Astrocyte of the hippocampus (primary cell): ENCODE data around the gene ZNF816.
"Not testable (repeated sequence)": the region's sequence is repeated elsewhere in the genome, so short reads cannot be mapped to it uniquely, and the experiment has no call there.

Experiments used
- DNase-seq: peaks from one replicate; pipeline ENCODE4 v3.0.0; 2011; ENCODE audit warnings: low read depth, low spot score

The ZNF816 gene

GRCh38 chr19:52959613-52960295, 2.9 kb downstream of the ZNF816 start:
- DNase-seq = no peak

DNA sequence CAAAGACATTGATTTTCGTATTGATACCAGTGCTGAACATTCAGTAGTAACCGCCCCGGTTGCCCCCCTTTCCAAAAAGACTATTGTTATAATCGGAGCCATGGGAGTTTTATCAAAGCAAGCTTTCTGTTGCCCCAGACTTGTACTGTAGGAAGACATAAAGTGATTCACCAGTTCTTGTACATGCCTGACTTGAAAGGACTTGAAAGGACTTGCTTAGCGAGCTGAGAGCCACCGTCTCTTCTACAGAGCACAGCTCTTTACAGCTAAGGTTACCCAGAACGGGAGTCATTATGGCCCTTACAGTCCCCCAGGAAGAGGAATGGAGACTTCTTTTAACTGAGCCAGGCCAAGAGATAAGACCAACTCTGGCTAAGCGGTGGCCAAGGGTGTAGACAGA, 5.1 kb downstream of the ZNF816 start:
- no peak for DNase-seq

DNA sequence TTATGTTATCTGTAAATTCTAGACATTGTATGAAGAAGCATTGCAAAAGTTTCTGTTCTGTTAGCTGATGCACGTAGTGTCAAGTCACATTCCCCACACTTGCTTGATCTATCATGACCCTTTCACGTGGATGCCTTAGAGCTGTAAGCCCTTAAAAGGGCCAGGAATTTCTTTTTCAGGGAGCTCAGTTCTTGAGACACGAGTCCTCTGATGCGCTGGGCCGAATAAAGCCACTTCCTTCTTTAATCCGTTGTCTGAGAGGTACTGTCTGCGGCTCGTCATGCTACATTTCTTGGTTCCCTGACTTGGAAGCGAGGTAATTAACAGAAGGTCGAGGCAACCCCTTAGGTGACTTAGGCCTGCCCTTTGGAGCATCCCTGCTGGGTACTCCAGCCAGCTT, 5.8 kb downstream of the ZNF816 start:
- no peak for DNase-seq

- no peak for DNase-seq
Observed at GRCh38 chr19:52949422-52949821, 13.3 kb downstream of the ZNF816 start.

GRCh38 chr19:52948025-52948770, 14.5 kb downstream of the ZNF816 start:
- no peak for DNase-seq

DNA sequence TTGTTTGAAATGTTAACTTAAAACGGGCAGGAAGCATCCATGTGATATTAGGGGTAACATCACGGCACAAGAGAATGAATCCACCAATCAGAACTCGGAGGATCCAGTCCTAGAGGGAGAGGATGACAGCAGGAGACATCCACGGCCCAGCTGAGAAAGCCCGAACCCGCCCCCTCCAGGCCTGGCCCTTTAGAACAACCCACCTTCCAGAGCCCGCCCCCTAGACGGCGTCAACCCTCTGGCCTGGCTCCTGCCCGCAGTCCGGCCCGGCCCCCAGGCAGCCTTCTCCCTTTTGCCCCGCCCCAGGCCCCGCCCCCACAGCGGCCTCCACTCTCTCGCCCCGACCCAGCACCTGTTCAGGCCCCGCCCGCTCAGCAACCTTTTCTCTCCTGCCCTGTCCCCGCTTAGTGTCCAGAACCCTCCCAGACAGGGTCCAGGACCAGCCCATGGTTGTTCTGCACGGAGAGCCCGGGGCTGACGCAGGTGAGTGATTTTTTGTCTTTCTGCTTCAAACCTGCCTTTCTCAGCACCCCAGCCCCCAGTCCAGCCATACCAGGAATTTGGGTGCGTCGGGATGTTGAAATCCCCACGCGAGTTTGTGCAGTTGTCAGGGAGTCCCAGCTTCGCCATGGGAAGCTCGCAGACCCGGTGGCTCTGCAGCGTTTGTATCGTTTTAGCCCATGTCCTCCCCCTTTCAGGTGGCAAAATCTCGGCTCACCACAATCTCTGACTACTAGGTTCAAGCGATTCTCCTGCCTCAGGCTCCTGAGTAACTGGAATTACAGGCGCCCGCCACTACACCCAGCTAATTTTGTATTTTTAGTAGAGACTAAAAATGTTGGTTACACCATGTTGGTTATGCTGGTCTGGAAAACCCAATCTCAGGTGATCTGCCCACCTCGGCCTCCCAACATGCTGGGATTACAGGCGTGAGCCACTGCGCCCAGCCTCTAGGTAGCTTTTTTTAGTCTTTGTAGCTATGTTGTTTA, 16.1 kb downstream of the ZNF816 start:
- DNase-seq = peak; percentile 17

DNA sequence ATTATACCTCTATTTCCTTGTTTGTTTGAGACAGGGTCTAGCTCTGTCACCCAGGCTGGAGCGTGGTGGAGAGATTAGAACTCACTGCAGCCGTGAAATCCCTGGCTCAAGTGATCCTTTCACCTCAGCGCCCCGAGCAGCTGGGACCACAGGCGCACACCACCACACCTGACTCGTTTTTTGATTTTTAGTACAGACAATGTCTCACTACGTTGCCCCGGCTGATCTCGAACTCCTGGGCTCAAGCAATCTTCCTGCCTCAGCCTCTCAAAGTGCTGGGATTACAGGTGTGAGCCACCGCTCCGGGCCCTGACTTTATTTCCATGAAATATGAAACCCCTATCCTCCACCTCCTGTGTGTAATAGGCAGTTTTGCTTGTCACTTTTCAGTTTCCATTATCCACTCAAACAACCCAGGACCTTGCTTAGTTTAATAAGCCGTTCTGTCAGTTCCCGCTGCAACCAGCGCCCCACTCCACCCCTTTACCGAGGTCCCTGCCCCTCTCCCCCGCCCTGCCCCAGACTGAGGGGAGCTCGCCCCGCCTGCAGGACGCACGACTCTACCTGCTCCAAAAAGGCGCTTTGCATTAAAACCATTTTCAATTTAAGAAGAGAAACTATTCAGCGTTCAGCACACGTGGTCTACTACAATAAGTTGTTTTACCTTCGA, 16.9 kb downstream of the ZNF816 start:
- no peak for DNase-seq

GRCh38 chr19:52944703-52945493, 17.8 kb downstream of the ZNF816 start:
- DNase-seq = not testable (repeated sequence)

GRCh38 chr19:52943884-52944643, 18.6 kb downstream of the ZNF816 start:
- no peak for DNase-seq

DNA sequence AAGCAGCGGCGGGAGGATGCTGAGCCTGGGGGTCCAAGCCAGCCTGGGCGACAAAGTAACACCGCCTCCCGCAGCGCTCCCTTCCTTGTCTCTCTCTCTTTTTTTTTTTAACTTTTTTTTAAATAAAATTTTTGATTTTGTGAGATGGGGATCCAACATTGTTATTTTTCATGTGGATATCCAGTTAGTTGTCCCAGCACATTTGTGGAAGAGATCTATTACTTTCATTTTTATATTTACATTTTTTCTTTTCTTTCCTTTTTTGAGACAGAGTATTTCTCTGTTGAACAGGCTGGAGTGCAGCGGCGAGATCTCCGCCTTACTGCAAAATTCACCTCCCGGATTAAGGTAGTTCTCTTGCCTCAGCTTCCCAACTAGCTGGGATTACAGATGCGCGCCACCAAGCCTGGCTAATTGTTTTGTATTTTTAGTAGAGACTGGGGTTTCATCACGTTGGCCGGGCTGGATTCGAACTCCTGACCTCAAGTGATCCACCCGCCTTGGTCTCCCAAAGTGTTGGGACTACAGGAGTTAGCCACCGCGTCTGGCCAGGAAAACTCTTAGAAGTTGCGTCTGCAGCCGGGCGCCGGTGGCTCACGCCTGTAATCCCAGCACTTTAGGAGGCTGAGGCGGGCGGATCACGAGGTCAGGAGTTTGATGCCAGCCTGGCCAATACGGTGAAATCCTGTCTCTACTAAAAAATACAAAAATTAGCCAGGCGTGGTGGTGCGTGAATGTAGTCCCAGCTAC, 19.4 kb downstream of the ZNF816 start:
- no peak for DNase-seq

DNA sequence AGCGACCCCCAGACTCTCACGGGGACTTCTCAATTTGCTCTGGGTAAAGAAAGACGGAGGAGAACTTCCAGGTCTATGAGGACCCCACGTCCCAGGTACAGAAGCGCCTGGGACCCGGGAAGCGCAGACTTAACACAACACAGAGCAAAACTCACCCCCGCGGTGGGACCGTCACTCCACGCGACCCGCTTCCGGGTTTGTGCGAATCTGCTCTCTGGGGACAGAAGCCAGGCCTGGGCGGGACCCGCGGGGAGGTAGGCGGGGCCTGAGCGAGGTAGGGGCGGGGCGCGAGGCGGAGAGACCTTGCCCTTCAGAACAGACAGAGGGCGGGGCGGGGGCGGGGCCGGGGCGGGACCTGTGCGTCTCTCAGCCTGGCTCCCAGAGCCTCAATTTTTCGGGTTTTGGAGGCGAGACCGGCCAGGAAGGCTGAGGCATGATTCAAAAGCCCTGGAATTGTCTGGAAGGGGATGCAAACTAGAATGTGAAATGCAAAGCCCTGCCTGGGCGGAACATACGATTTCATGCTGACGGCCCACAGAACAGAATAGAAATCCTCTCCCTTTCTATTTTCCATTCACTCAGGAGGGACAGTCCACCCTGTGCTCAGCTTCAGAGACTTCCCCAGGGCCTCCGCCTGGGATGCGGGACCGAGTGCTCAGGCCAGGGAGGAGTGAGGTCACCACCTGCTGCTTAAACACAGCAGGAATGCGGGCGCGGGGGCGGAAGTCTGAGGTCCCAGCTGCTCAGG, 20.1 kb downstream of the ZNF816 start:
- peak; percentile 92 for DNase-seq

DNA sequence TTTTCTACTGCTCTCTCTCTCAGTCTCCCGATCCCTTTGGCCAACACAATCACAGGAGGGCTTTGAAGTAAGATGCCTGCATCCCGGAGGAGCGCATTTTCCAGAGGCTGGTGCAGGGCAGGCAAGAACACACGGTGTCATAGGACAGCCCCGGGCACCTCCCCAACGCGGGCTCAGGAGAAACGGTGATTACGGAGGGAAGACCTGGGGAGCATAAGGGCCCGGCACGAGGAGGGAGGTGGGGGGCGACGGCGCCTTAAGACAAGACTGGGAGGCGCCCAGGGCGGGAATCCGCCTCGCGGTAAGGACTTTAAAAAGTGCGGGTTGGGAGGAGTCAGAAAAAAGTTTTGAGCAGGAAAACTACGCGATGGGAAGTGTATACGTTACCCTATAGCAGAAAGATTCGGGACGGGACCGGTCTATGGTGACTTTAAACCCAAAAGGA, 20.7 kb downstream of the ZNF816 start:
- peak; percentile 48 for DNase-seq

GRCh38 chr19:52941523-52941922, 21.2 kb downstream of the ZNF816 start:
- DNase-seq = not testable (repeated sequence)

DNA sequence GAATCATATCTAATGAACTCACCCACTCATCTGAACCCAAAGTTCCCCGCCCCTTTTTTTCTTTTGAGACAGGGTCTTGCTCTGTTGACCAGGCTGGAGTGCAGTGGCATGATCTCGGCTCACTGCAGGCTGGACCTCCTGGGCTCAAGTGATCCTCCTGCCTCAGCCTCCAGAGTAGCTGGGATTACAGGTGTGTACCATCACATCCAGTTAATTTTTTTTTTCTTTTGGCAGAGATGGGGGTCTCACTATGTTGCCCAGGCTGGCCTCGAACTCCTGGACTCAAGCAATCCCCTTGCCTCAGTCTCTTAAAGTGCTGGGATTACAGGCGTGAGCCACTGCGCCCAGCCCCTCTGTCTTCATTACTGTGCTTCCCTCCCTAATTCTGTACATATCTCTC, 21.8 kb downstream of the ZNF816 start:
- DNase-seq = not testable (repeated sequence)

- DNase-seq = no peak
Observed at GRCh38 chr19:52938761-52939160, 23.9 kb downstream of the ZNF816 start.

DNA sequence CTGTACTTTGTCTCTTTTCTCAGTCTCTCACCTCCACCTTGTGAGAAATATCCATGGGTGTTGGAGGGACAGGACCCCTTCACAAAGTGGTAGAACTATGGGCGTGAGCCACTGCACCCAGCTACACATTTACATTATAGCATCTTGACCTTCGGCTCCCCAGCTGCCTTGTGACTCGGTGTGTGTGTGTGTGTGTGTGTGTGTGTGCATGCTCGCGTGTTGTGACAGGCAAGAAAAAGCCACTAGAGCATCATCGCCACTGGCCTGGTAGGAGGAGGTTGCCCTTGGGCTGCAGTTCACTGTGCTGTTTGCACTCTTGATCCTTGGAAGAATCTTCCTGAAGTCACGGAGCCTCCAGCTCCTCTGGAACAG, 25.7 kb downstream of the ZNF816 start:
- DNase-seq = no peak

DNA sequence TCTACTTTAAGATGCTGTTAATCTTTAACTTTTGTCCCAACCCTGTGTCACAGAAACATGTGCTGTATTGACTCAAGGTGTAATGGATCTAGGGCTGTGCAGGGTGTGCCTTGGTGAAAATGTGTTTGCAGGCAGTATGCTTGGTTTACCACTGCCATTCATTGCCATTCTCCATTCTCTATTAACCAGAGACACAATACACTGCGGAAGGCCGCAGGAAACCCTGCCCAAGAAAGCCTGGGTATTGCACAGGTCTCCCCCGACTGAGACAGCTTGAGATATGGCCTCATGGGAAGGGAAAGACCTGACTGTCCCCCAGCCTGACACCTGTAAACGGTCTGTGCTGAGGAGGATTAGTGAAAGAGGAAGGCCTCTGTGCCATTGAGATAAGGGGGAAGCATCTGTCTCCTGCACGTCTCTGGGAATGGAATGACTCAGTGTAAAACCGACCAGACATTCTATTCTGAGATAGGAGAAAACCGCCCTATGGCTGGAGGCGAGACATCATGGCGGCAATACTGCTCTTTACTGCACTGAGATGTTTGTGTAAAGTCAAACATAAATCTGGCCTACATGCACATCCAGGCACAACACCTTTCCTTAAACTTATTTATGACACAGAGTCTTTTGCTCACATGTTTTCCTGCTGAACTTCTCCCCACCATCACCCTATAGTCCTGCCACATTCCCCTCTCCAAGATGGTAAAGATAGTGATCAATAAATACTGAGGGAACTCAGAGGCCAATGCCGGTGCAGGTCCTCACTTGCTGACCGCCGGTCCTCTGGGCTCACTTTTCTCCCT, 26.3 kb downstream of the ZNF816 start:
- DNase-seq = no peak

DNA sequence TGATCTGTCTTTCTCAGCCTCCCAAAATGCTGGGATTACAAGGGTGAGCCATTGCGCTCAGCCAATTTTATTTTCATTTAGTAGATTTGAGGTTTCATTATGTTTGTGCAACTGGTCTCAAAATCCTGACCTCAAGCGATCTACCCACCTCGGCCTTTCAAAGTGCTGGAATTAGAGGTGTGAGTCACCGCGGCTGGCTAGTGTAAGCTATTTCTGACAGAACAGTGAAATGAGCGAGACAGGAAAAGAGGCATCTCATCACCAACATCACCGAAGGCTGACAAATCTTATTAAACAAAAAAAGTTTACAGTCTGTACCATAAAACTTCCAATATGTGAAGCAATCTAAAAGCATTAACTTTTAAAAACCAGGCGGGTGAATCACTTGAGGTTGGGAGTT, 27.2 kb downstream of the ZNF816 start:
- peak; percentile 90 for DNase-seq
